AG09319 (cell line): Measurements from ENCODE around the gene MALAT1.
"Not testable (repeated sequence)": the region's sequence is repeated elsewhere in the genome, so short reads cannot be mapped to it uniquely, and the experiment has no call there.

Source experiments
- DNase-seq: peaks from one replicate; pipeline ENCODE4 v3.0.0-alpha.2; 2010; ENCODE audit warnings: low read depth; ENCODE audit errors: extremely low read depth
- CTCF ChIP-seq: IDR thresholded peaks from 2 replicates; pipeline ENCODE4 v1.5.1; 2011; ENCODE audit warnings: low read depth, mild to moderate bottlenecking, inconsistent platforms, low read length, moderate library complexity

The MALAT1 gene

DNA sequence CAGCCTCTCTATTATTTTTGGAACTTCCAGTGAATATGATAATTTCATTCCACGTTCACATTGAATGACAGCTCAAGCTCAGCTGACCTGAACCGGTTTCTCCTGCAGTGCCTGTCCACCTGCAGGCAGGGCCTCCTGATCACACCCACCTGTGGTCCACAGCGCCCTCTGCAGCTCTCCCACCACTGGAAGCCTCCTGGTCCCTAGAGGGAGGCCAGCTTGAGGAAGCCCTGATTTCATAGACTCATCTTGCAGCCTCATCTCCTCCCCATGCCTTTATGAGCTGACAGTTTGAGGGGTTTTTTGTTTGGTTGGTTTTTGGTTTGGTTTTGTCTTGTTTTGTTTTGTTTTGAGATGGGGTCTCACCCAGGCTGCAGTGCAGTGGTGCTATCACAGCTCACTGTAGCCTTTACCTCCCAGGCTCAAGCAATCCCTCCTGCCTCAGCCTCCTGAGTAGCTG is 29.9 kb upstream of the MALAT1 start:
- DNase-seq = no peak
- peak; percentile 27 for TF ChIP-seq CTCF

DNA sequence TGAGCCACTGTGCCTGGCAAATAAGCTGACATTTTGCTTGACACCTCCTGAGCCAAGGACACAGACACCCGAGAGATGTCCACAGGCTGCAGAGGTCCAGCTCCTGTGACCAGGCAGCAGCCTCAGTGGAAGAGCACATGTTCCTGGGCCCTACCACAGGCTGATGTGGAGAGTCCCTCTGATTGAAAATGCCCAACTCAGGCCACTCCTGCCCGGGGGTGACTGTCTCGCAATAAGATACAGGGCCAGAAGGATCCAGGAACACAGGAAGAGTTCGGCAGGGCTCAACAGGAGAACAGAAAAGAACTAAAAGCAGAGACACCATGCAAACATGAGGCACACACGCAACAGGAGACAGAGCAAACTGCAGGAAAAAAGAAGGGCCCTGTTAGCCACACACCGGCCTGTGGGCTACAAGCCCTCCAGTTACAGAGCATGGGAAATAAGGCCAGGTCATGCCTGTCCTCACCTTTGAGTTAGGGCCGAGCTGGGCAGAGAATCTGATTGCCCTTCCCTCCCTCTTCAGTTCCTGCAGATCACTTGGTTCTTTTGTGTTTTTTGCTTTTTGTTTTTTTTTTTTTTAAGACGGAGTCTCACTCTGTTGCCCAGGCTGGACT is 28.3 kb upstream of the MALAT1 start:
- no peak for TF ChIP-seq CTCF
- DNase-seq = no peak

DNA sequence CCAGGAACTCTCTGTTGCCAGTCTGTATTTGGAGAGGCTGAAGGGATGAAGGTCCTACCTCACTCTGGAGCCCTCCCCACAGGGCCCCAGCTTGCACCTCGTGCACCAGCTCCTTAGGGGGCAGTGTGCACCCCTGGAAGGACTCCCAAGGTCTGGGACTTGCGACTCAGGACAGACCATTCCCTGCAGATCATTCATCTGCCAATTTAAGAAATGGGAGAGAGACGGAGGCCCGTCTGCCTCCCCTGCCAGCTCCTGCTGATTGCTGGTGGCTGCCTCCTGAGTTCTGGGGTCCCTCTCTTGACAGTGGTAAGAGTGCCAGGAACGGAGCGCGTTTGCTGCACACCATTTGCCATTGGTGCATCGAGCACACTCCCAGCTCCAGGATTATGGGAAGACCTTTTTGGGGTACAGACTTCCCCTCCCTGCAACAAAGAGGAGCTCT is 27.4 kb upstream of the MALAT1 start:
- TF ChIP-seq CTCF = peak; percentile 66
- DNase-seq = no peak

- DNase-seq = not testable (repeated sequence)
Observed at GRCh38 chr11:65472588-65473277, 26.1 kb upstream of the MALAT1 start.

DNA sequence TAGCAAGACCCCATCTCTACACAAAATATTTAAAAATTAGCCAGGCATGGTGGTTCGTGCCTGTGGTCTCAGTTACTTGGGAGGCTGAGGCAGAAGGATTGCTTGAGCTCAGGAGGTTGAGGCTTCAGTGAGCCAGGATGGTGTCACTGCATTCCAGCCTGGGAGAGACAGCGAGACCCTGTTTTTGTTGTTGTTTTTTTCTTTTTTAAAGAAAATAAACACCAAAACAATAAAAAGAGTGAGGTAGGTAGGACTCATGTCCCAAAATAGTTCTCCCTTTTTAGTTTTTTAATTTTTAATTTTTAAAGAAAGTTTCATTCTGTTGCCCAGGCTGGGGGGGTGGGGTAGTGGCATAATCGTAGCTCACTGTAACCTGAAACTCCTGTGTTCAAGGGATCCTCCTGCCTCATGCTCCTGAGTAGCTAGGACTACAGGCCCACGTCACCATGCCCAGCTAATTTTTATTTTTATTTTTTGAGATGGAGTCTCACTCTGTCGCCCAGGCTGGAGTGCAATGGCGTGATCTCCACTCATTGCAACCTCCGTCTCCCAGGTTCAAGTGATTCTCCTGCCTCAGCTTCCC is 25.5 kb upstream of the MALAT1 start:
- no peak for TF ChIP-seq CTCF
- no peak for DNase-seq

DNA sequence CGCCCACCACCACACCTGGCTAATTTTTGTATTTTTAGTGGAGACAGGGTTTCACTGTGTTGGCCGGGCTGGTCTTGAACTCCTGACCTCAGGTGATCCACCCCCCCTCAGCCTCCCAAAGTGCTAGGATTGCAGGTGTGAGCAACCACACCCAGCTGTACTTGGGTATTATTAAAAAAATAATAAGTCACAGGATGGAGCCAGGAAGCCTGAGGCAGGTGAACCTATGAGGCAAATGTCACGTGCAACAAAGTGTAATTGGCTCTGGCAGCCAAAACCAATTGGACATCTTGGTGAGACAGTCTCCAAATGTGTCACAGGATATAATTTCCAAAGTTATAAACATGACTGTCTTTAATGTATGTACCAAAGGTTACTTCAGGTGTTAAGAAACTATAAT is 24.0 kb upstream of the MALAT1 start:
- no peak for TF ChIP-seq CTCF
- DNase-seq = no peak

- DNase-seq = no peak
- TF ChIP-seq CTCF = no peak
Observed at GRCh38 chr11:65476632-65477148, 22.2 kb upstream of the MALAT1 start.
